H1 (cell line): ENCODE data around the gene CYP2E1. TPM values are rescaled to one million over a fixed set of nuclear protein-coding genes. Genes with fewer than 3 reads are reported as not detected.

Experiments used
- CTCF ChIA-PET: fragments of 300-600 bp; sonication (Branson Sonifier 250); formaldehyde crosslinking; loops from one replicate; lab custom pipeline; 2021; ENCODE audit not compliant: partially characterized antibody; lab: Charles Lee
- POLR2A ChIA-PET: fragments of 300-600 bp; sonication (Branson Sonifier 250); formaldehyde crosslinking; loops from one replicate; lab custom pipeline; 2021; ENCODE audit warnings: inconsistent platforms; ENCODE audit not compliant: partially characterized antibody; lab: Charles Lee
- DNase-seq, 2 experiments: peaks; one replicate each; pipeline versions ENCODE4 v3.0.0 to v3.0.0-alpha.2; 2010 to 2022; ENCODE audit warnings: low spot score in 2 of 2, low read depth in 1 of 2, mixed read lengths in 1 of 2
- FAIRE-seq: peaks from 2 replicates; lab custom pipeline; 2011; peaks lifted over from hg19 to GRCh38; lab: Jason Lieb, UNC
- H2AFZ ChIP-seq: 2 replicates; pipeline ENCODE4 v1.8.1; 2012; ENCODE audit warnings: low read length, inconsistent platforms
- H2AK5ac ChIP-seq: 2 replicates; pipeline ENCODE4 v1.6.1; 2013; ENCODE audit warnings: low read depth, low read length
- H2BK120ac ChIP-seq: replicated peaks from 2 replicates; pipeline ENCODE3; 2013; ENCODE audit warnings: low read depth, low read length, inconsistent platforms
- H2BK12ac ChIP-seq: 2 replicates; pipeline ENCODE4 v1.6.1; 2013; ENCODE audit warnings: low read depth, low read length
- H2BK15ac ChIP-seq: 2 replicates; pipeline ENCODE4 v1.6.1; 2013; ENCODE audit warnings: low read length
- H2BK20ac ChIP-seq: 2 replicates; pipeline ENCODE4 v1.6.1; 2013; ENCODE audit warnings: low read length
- H2BK5ac ChIP-seq: 2 replicates; pipeline ENCODE4 v1.6.1; 2013; ENCODE audit warnings: low read depth, low read length
- H3K14ac ChIP-seq: 2 replicates; pipeline ENCODE4 v1.6.1; 2013; ENCODE audit warnings: inconsistent platforms; ENCODE audit not compliant: insufficient read length
- H3K18ac ChIP-seq: 2 replicates; pipeline ENCODE4 v1.6.1; 2013; ENCODE audit warnings: low read length; ENCODE audit errors: extremely low read depth
- H3K23ac ChIP-seq: 2 replicates; pipeline ENCODE4 v1.6.1; 2013; ENCODE audit warnings: inconsistent platforms; ENCODE audit not compliant: insufficient read length
- H3K23me2 ChIP-seq: 2 replicates; pipeline ENCODE4 v1.6.1; 2013; ENCODE audit warnings: low read depth, low read length
- H3K27ac ChIP-seq: 2 replicates; pipeline ENCODE4 v1.6.1; 2011; ENCODE audit warnings: low read depth, low read length, inconsistent platforms
- H3K27me3 ChIP-seq, 4 experiments: replicated peaks in 1 of 4; 1 replicate in 1 of 4; 2 replicates in 3 of 4; pipeline versions ENCODE4 v1.6.1 to v1.8.1; 2011 to 2013; ENCODE audit warnings: low read length in 3 of 4, mild to moderate bottlenecking in 3 of 4, inconsistent platforms in 2 of 4, mixed read lengths in 2 of 4, moderate library complexity in 1 of 4; ENCODE audit not compliant: control insufficient read depth in 3 of 4, insufficient read depth in 3 of 4; ENCODE audit errors: extremely low read depth in 1 of 4
- H3K36me3 ChIP-seq, 4 experiments: 2 replicates each; pipeline versions ENCODE4 v1.6.1 to v1.8.1; 2011 to 2013; ENCODE audit warnings: mild to moderate bottlenecking in 4 of 4, low read length in 3 of 4, moderate library complexity in 2 of 4, control low read depth in 1 of 4, inconsistent platforms in 1 of 4; ENCODE audit not compliant: insufficient read depth in 4 of 4, control insufficient read depth in 2 of 4
- H3K4ac ChIP-seq: replicated peaks from 2 replicates; pipeline ENCODE3; 2013; ENCODE audit warnings: low read length, low read depth, mixed read lengths, inconsistent platforms; ENCODE audit not compliant: insufficient read length
- H3K4me1 ChIP-seq, 4 experiments: replicated peaks in 1 of 4; 1 replicate in 1 of 4; 2 replicates in 3 of 4; pipeline versions ENCODE4 v1.6.1 to v1.8.1; 2011 to 2013; ENCODE audit warnings: low read length in 3 of 4, inconsistent platforms in 2 of 4, mixed read lengths in 1 of 4; ENCODE audit not compliant: insufficient read depth in 4 of 4, control insufficient read depth in 3 of 4
- H3K4me2 ChIP-seq, 2 experiments: 2 replicates each; pipeline versions ENCODE4 v1.6.1 to v1.8.1; 2011 to 2013; ENCODE audit warnings: low read depth in 2 of 2, low read length in 2 of 2, control low read depth in 1 of 2, inconsistent platforms in 1 of 2, mild to moderate bottlenecking in 1 of 2; ENCODE audit not compliant: insufficient read depth in 1 of 2
- H3K4me3 ChIP-seq, 4 experiments: fragments of 200-600, 300-600 bp in 1 of 4; sonication (generic), shearing (Covaris generic), sonication (Bioruptor Twin) in 1 of 4; 2 replicates each; pipeline versions ENCODE4 v1.5.1 to v1.8.1; 2011 to 2016; ENCODE audit warnings: low read length in 4 of 4, low read depth in 3 of 4, control low read depth in 2 of 4, inconsistent platforms in 2 of 4, mild to moderate bottlenecking in 2 of 4, mixed read lengths in 1 of 4, moderate library complexity in 1 of 4; ENCODE audit not compliant: insufficient read depth in 2 of 4; ENCODE audit errors: extremely low read depth in 1 of 4
- H3K56ac ChIP-seq: replicated peaks from 2 replicates; pipeline ENCODE3; 2013; ENCODE audit warnings: low read depth, mild to moderate bottlenecking, mixed read lengths, low read length, inconsistent platforms; ENCODE audit not compliant: insufficient read length
- H3K79me1 ChIP-seq: 2 replicates; pipeline ENCODE4 v1.6.1; 2013; ENCODE audit warnings: low read depth, low read length, control low read depth
- H3K79me2 ChIP-seq, 2 experiments: 2 replicates each; pipeline versions ENCODE4 v1.6.1 to v1.8.1; 2012 to 2013; ENCODE audit warnings: low read length in 2 of 2, mild to moderate bottlenecking in 2 of 2, inconsistent platforms in 1 of 2; ENCODE audit not compliant: insufficient read depth in 2 of 2, control insufficient read depth in 1 of 2
- H3K9ac ChIP-seq, 4 experiments: replicated peaks in 1 of 4; 1 replicate in 1 of 4; 2 replicates in 3 of 4; pipeline versions ENCODE4 v1.6.1 to v1.8.1; 2011 to 2013; ENCODE audit warnings: low read depth in 3 of 4, low read length in 3 of 4, control low read depth in 2 of 4, mild to moderate bottlenecking in 2 of 4, moderate library complexity in 2 of 4, inconsistent platforms in 1 of 4; ENCODE audit errors: extremely low read depth in 1 of 4
- H3K9me3 ChIP-seq, 2 experiments: 2 replicates each; pipeline versions ENCODE4 v1.6.1 to v1.8.1; 2012 to 2013; ENCODE audit warnings: mild to moderate bottlenecking in 2 of 2, moderate library complexity in 2 of 2, control low read depth in 1 of 2, inconsistent platforms in 1 of 2, low read depth in 1 of 2, low read length in 1 of 2, mixed read lengths in 1 of 2; ENCODE audit not compliant: insufficient read depth in 2 of 2
- H4K20me1 ChIP-seq, 2 experiments: replicated peaks in 1 of 2; 2 replicates each; pipeline versions ENCODE3 to v1.8.1; 2011 to 2013; ENCODE audit warnings: inconsistent platforms in 2 of 2, low read length in 2 of 2, mild to moderate bottlenecking in 1 of 2; ENCODE audit not compliant: insufficient read depth in 2 of 2, control insufficient read depth in 1 of 2
- H4K5ac ChIP-seq: 2 replicates; pipeline ENCODE4 v1.6.1; 2013; ENCODE audit warnings: low read length, low read depth, mixed read lengths, inconsistent platforms; ENCODE audit not compliant: insufficient read length
- H4K8ac ChIP-seq: 2 replicates; pipeline ENCODE4 v1.8.0; 2013; ENCODE audit warnings: mild to moderate bottlenecking, moderate library complexity, low read length, inconsistent platforms; ENCODE audit not compliant: insufficient read depth; ENCODE audit errors: extremely low read depth
- H4K91ac ChIP-seq: replicated peaks from 2 replicates; pipeline ENCODE3; 2013; ENCODE audit warnings: low read length, mixed read lengths, inconsistent platforms; ENCODE audit not compliant: insufficient read length
- YY1 ChIP-seq: IDR thresholded peaks from 2 replicates; pipeline ENCODE4 v1.6.1; 2011; ENCODE audit warnings: low read depth, mild to moderate bottlenecking, low read length
- WGBS, 2 experiments: shearing (Covaris generic) in 1 of 2; methylation state at CpG; one replicate each; pipeline versions ENCODE4 v1.1.6 to v1.1.7; 2013 to 2015; ENCODE audit warnings: low lambda C conversion rate in 2 of 2, mixed read lengths in 2 of 2, inconsistent platforms in 1 of 2, low coverage in 1 of 2, missing lambda C conversion rate in 1 of 2; ENCODE audit not compliant: insufficient replicate concordance in 2 of 2, insufficient coverage in 1 of 2, insufficient read length in 1 of 2; ENCODE audit errors: extremely low coverage in 1 of 2, missing lambda C conversion rate in 1 of 2; 5-methylcytosine and 5-hydroxymethylcytosine counted together
- polyA plus RNA-seq, 7 experiments: library from polyadenylated mRNA; depleted of rRNA in 3 of 7; stranded (reverse) in 5 of 7; unstranded in 2 of 7; fragments of >200 nt in 5 of 7; fragments of 200-250 nt in 2 of 7; gene quantifications; 1 replicate in 5 of 7; 2 replicates in 1 of 7; 4 replicates in 1 of 7; pipeline versions ENCODE4 v1.2.1 to v1.2.3, GENCODE V29; 2011 to 2013; ENCODE audit warnings: missing spikeins in 2 of 7, mixed read lengths in 2 of 7
- total RNA-seq: library from RNA; stranded (reverse); fragmentation: NEBNext Ultra II Directional; extraction: Animal tissue kit (Norgen Biotek cat#: 25700); gene quantifications from 2 replicates; pipeline ENCODE4 v1.2.1, GENCODE V29; 2021

CYP2E1 gene
- total and polyA plus RNA-seq, 2 of the 8 experiments (the other 6 are each of a cell fraction or from before 2014, with no cell fraction given): 0.11 TPM; not detected in 1

DNA sequence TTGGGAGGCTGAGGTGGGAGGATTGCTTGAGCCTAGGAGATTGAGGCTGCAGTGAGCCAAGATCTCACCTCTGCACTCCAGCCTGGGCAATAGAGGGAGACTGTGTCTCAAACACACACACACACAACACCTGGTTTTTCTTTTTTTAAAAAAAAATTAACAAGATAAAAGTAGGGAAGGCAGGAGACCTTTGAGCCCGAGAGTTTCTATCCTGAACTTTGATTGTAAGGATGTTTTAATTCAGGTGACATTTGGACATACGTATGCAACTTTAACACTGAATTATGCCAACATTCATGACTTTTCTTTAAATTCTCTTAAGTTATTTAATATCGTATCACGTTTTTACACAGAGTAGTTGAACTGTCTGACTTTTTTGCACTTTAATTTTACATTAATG lies 11.7 kb upstream of the CYP2E1 start:
- Histone ChIP-seq H3K56ac (no peak overlapping the region), H3K4me1 (no peaks in the 10 kb centered on the region), H3K23me2 (no peaks in the 10 kb centered on the region), H3K9me3 (peaks cover 51 to 52% of the 10 kb centered on the region in 2 experiments), H3K36me3 (no peaks in the 10 kb centered on the region; a peak in 1 of 8 replicates), H2BK15ac (no peak overlapping the region), H3K4me3 (no peak overlapping the region), H3K4me2 (no peak overlapping the region), H3K9ac (no peak overlapping the region), H4K20me1 (no peaks in the 10 kb centered on the region), H3K18ac (no peak overlapping the region), H3K79me1 (no peaks in the 10 kb centered on the region), H4K5ac (no peak overlapping the region), H2BK12ac (no peak overlapping the region), H2BK5ac (no peak overlapping the region), H3K4ac (no peak overlapping the region), H4K8ac (no peak overlapping the region), H3K27ac (no peak overlapping the region), H2BK120ac (no peak overlapping the region), H2BK20ac (no peak overlapping the region), H3K79me2 (no peaks in the 10 kb centered on the region), H4K91ac (no peak overlapping the region), H3K23ac (no peak overlapping the region), H2AFZ (no peak overlapping the region), H2AK5ac (no peak overlapping the region), H3K27me3 (no peaks in the 10 kb centered on the region), H3K14ac (no peak overlapping the region)
- ChIA-PET CTCF (no interaction called here), POLR2A (no interaction called here)
- DNase-seq (no peak), FAIRE-seq (no peak)
- no peak for TF ChIP-seq YY1
- 68% methylated on average over 4 of the region's 4 CpGs; no CpG with 5 or more reads in 1 of the 2 experiments for WGBS, 2 experiments
